Activated naive CD8-positive, alpha-beta T cell treated with anti-CD3 and anti-CD28 coated beads for 36 hours (primary cell): Measurements from ENCODE around the gene RTBDN. TPM values are rescaled to one million over a fixed set of nuclear protein-coding genes. Genes with fewer than 3 reads are reported as not detected.
"Not testable (repeated sequence)": the region's sequence is repeated elsewhere in the genome, so short reads cannot be mapped to it uniquely, and the experiment has no call there.

Experiments
- DNase-seq: peaks from one replicate; pipeline ENCODE4 v3.0.0; 2021
- H3K27ac Mint-ChIP-seq: one replicate; pipeline ENCODE4 v1.8.0; 2022; ENCODE audit warnings: mild to moderate bottlenecking, moderate library complexity, mixed read lengths
- H3K27me3 Mint-ChIP-seq: one replicate; pipeline ENCODE4 v1.8.0; 2022; ENCODE audit warnings: mild to moderate bottlenecking, mixed read lengths
- H3K36me3 Mint-ChIP-seq: one replicate; pipeline ENCODE4 v1.8.0; 2021; ENCODE audit warnings: mild to moderate bottlenecking, mixed read lengths
- H3K4me1 Mint-ChIP-seq: one replicate; pipeline ENCODE4 v1.8.0; 2021; ENCODE audit warnings: mixed read lengths
- H3K4me3 Mint-ChIP-seq: one replicate; pipeline ENCODE4 v1.8.0; 2022; ENCODE audit warnings: mild to moderate bottlenecking, moderate library complexity, mixed read lengths
- H3K9me3 Mint-ChIP-seq: one replicate; pipeline ENCODE4 v1.8.0; 2022; ENCODE audit warnings: mixed read lengths
- total RNA-seq, 2 experiments: library from RNA; stranded (reverse); gene quantifications; one replicate each; pipeline ENCODE4 v1.2.3, GENCODE V29; 2021

Gene RTBDN
- total RNA-seq, 2 experiments from 2014 or later, result not detected

DNA sequence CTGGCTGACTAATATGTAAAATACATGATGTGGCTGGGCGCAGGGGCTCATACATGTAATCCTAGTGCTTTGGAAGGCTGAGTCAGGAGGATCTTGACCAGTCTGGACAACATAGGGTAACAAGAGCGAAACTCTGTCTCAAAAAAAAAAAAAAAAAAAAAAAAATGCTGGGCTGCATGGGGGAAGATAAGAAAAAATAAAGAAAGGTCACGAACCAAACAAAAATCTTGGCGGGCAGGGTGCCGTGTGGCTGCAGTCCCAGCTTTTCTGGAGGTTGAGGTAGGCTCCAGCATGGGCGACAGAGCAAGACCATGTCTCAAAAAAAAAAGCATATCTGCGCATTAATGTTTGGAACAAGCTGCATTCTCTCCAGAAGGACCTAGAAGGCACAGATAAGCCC, 19.3 kb downstream of the RTBDN start:
- Mint-ChIP-seq H3K4me1 (no peaks in the 10 kb centered on the region), H3K9me3 (no peaks in the 10 kb centered on the region), H3K27me3 (no peaks in the 10 kb centered on the region), H3K36me3 (peaks cover 11% of the 10 kb centered on the region), H3K4me3 (no peak overlapping the region), H3K27ac (no peak overlapping the region)
- no peak for DNase-seq

DNA sequence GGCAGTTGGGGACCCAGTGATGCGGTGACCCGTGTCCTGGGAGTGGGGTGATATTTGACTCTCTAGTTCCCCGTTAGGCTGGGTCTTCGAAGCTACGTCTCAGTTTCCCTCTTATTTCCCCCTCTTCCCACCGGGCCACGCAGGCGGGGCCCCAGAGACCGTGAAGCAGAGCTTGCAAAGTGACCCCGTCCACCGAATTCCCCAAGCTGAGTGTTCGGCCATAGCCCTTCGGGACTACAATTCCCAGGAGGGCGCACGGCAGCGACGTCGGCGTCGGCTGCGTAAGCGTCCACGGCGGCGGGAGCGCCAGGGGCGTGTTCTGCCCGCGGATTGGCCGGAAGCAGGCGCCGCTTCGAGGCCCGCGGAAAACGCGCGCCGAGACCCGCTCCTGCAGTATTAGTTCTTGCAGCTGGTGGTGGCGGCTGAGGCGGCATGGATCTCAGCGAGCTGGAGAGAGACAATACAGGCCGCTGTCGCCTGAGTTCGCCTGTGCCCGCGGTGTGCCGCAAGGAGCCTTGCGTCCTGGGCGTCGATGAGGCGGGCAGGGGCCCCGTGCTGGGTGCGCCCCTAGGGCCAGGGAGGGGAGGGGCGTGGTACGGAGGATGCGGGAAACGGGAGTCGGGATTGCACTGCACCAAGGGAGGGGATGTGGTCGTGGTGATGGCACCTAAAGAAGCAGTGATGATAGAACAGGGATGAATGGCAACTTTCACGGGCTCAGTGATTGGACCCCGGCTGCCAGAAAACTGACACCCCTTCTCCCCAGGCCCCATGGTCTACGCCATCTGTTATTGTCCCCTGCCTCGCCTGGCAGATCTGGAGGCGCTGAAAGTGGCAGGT, 27.9 kb downstream of the RTBDN start, which contains the start of gene RNASEH2A:
TSS of gene RNASEH2A (plus strand) at position 343 of the 840 bp plus-strand sequence. CDS start at position 433, 90 bp downstream.
- Mint-ChIP-seq H3K27ac (peak within 1 kb of the TSS; percentile 87), H3K4me3 (peak within 1 kb of the TSS; percentile 94), H3K4me1 (peaks cover 11% of the 10 kb centered on the region), H3K27me3 (no peaks in the 10 kb centered on the region), H3K9me3 (no peaks in the 10 kb centered on the region), H3K36me3 (peaks cover 11% of the 10 kb centered on the region)
- peak; percentile 92 for DNase-seq

DNA sequence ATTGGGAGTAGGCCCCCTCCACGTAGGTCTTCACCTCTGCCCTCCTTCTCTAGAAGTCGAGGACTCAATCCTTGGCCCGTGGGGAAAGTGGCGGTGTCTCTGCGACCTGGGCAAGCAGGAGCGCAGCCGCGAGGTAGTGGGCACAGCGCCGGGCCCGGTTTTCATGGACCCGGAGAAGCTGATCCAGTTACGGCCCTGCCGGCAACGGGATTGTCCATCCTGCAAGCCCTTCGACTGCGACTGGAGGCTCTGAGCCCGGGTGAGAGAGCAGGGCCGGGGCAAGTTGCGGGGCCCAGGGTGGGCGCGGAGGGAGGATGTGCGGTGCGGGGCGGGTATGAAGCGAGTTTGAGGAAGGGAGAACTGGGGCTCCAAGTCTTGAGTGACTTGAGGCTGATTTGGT, 30.3 kb downstream of the RTBDN start:
- no peak overlapping the region for H3K4me3 Mint-ChIP-seq
- H3K27ac Mint-ChIP-seq, result no peak overlapping the region
- no peaks in the 10 kb centered on the region for H3K9me3 Mint-ChIP-seq
- peaks cover 18% of the 10 kb centered on the region for H3K4me1 Mint-ChIP-seq
- no peak for DNase-seq
- peaks cover 19% of the 10 kb centered on the region for H3K36me3 Mint-ChIP-seq
- H3K27me3 Mint-ChIP-seq, result no peaks in the 10 kb centered on the region

DNA sequence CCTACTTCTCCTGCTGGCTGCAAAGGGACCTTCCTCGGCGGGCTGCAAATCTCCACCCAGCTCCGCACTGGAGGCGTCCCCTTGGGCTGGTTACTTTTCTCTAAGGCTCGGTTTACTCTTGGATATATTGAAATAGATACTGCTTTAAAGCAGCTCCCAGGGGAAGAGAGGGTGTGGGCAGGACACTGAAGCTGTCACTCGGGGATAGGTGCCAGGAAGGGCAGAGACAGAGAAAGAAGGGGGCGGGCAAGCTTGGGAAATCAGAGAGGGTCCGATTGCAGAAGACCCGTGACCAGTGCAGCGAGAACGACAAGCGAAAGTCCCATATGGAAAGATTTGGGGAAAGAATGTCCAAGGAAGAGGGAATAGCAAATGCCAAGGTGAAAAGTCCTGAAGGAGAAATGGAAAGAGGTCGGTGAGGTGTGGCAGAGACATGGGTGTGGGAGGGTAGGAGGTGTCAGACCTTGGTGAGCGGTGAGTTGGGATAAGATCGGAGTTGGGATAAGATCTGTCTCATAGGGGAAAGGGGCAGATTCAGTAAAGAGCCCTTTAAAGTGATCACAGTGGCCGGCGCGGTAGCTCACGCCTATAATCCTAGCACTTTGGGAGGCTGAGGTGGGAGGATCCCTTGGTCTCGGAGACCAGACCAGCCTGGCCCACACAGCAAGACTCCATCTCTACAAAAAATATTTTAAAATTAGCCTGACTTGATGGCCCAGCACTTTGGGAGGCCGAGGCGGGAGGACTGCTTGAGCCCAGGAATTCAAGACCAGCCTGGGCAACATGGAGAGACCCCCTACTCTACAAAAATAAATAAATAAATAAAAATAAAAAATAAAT, 31.9 kb downstream of the RTBDN start:
- no peaks in the 10 kb centered on the region for H3K9me3 Mint-ChIP-seq
- peak overlapping the region; percentile 91 for H3K4me3 Mint-ChIP-seq
- H3K36me3 Mint-ChIP-seq, result peaks cover 14% of the 10 kb centered on the region
- H3K27ac Mint-ChIP-seq, result no peak overlapping the region
- no peak for DNase-seq
- H3K27me3 Mint-ChIP-seq, result no peaks in the 10 kb centered on the region
- peaks cover 18% of the 10 kb centered on the region for H3K4me1 Mint-ChIP-seq

DNA sequence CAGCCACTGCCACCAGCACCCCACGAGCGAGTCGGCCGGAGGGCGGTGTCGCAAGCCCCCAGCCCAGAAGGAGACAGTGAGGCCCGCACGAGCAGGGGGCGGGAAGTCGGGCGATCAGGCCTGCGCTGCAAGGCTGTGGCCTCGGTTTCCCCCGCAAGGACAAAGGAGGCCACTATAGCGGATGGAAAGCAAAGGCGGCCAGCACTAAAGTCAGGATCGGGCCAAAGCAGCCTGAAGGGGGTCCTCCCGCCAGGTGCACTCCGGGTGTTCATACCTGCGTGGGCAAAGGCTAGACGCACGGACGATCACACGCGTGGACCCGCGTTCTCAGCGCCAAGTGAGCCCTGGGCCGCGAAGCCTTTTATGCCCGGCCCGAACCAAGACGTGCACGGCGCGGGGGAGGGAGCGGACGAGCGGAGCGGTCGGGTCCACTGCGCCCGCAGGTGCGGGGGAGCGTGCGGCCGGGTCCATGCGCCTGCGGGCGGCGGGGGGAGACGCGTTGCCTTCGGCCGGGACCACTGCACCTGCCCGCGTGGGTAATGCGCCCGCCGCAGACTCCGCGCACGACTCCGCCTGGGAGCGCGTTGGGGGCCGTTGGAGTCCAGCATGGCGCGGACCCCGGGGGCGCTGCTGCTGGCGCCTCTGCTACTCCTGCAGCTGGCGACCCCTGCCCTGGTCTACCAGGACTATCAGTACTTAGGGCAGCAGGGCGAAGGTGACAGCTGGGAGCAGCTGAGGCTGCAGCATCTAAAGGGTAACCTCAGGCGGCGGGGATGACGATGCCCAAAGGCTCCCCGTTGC, 32.7 kb downstream of the RTBDN start, which contains the start of the genes PRDX2 and THSD8:
TSS of gene PRDX2 (minus strand) at position 335 of the 801 bp plus-strand sequence. CDS start 539 bp downstream, outside the sequence.
TSS of gene THSD8 (plus strand) at position 604 of the 801 bp plus-strand sequence. CDS start at position 607, 3 bp downstream.
- H3K4me3 Mint-ChIP-seq, result peak within 1 kb of the TSS; percentile 91
- H3K9me3 Mint-ChIP-seq, result no peaks in the 10 kb centered on the region
- peaks cover 14% of the 10 kb centered on the region for H3K36me3 Mint-ChIP-seq
- H3K27me3 Mint-ChIP-seq, result no peaks in the 10 kb centered on the region
- peaks cover 18% of the 10 kb centered on the region for H3K4me1 Mint-ChIP-seq
- H3K27ac Mint-ChIP-seq, result peak within 1 kb of the TSS; percentile 83
- peak; percentile 81 for DNase-seq

DNA sequence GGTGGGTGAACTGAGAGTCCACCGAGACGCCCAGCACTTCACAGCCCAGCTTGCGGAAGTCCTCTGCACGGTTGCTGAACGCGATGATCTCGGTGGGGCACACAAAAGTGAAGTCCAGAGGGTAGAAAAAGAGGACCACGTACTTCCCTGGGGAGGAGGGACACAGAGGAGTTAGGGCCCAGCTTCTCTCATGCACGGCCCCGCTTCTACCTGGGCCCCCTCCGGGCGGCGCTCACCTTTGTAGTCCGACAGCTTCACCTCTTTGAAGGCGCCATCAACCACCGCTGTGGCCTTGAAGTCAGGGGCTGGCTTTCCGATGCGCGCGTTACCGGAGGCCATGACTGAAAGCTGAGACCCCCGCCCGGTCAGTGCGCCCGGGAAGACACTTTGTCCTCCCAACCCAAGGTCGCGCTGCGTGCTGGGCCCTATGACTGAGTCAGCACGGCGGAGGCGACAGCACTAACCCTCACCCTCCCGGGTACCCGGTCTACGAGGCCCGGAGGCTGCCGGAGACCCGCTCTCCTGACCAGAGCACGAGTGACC, 33.4 kb downstream of the RTBDN start:
- Mint-ChIP-seq H3K4me1 (peaks cover 22% of the 10 kb centered on the region), H3K4me3 (peak overlapping the region; percentile 91), H3K27ac (peak overlapping the region; percentile 83), H3K27me3 (no peaks in the 10 kb centered on the region), H3K9me3 (no peaks in the 10 kb centered on the region), H3K36me3 (peaks cover 11% of the 10 kb centered on the region)
- peak; percentile 41 for DNase-seq

DNA sequence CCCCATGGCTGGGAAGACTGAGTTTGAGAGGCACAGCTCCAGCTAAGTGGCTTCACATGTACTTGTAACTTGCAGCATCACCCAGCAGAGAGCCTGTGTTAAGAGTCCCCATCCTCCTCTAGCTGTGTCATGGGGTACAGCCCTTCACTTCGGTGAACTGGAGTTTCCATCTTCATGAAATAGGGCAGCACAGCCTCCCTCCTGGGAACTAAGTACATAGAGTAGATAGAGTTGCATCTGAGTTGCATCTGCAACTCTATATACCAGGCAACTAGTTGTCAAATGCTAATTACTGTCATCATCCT, 34.0 kb downstream of the RTBDN start:
- Mint-ChIP-seq H3K27me3 (no peaks in the 10 kb centered on the region), H3K9me3 (no peaks in the 10 kb centered on the region), H3K27ac (no peak overlapping the region), H3K36me3 (peaks cover 11% of the 10 kb centered on the region), H3K4me3 (peak overlapping the region; percentile 91), H3K4me1 (peaks cover 25% of the 10 kb centered on the region)
- DNase-seq, result no peak

DNA sequence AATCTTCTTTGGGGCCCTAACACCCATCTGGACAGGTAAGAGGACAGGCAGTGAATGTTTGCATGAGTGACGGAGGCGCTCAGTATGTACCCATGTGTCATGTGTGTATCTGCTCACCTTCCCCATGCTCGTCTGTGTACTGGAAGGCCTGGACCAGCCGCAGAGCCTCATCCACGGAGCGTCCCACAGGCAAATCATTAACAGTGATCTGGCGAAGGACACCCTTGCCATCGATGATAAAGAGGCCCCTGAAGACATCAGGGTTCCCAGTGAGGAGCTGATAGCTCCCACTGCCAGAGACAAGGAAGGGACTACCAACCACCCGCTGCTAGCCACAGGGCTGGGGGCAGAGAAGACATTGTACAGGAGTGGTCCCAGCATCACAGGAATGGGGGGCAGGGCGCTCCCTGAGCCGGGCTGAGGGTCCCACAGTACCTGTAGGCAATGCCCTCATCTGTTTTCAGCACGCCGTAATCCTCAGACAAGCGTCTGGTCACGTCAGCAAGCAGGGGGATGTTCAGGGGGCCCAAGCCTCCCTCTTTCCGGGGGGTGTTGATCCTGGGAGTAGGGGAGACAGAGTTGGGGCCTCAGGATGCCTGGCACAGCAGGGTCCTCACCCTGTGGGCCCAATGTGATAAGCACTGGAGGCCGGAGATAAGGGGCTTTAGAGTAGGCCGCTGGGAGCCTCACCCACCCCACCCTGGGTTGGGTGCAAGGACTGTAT, 34.5 kb downstream of the RTBDN start:
- Mint-ChIP-seq H3K36me3 (peaks cover 11% of the 10 kb centered on the region), H3K4me1 (peaks cover 27% of the 10 kb centered on the region)

DNA sequence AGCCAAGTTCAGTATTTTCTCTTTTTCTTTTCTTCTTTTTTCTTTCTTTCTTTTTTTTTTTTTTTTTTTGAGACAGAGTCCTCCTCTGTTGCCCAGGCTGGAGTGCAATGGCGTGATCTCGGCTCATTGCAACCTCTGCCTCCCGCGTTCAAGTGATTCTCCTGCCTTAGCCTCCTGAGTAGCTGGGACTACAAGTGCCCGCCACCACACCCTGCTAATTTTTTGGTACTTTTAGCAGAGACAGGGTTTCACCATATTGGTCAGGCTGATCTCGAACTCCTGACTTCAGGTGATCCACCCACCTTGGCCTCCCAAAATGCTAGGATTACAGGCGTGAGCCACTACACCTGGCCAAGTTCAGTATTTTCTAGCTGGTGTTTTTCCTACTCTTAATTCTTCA, 36.8 kb downstream of the RTBDN start:
- not testable (repeated sequence) for DNase-seq, H3K9me3 Mint-ChIP-seq, H3K27ac Mint-ChIP-seq, H3K4me3 Mint-ChIP-seq, H3K27me3 Mint-ChIP-seq
- H3K4me1 Mint-ChIP-seq, result peaks cover 35% of the 10 kb centered on the region
- peaks cover 24% of the 10 kb centered on the region for H3K36me3 Mint-ChIP-seq

More for the DNA sequence above, 34.5 kb downstream of the RTBDN start:
- Mint-ChIP-seq H3K27ac (no peak overlapping the region), H3K27me3 (no peaks in the 10 kb centered on the region), H3K4me3 (peak overlapping the region; percentile 91), H3K9me3 (no peaks in the 10 kb centered on the region)
- DNase-seq, result no peak

DNA sequence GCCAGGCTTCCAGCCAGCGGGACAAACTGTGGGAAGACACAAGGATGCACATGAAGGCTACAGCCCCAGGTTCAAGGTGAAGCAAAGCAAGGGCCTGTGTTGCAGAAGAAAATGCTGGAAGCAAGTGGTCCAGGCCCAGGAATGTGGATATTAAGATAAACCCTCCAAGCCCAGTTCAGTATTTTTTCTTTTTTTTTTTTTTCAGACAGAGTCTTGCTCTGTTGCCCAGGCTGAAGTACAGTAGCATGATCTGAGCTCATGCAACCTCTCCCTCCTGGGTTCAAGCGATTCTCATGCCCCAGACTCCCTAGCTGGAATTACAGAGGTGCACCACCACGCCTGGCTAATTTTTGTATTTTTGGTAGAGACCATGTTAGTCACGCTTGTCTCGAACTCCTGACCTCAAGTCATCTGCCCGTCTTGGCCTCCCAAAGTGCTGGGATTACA, 37.2 kb downstream of the RTBDN start:
- Mint-ChIP-seq H3K4me1 (peaks cover 31% of the 10 kb centered on the region), H3K27me3 (no peaks in the 10 kb centered on the region), H3K9me3 (no peaks in the 10 kb centered on the region), H3K27ac (no peak overlapping the region), H3K4me3 (no peak overlapping the region), H3K36me3 (peaks cover 27% of the 10 kb centered on the region)
- DNase-seq, result no peak

DNA sequence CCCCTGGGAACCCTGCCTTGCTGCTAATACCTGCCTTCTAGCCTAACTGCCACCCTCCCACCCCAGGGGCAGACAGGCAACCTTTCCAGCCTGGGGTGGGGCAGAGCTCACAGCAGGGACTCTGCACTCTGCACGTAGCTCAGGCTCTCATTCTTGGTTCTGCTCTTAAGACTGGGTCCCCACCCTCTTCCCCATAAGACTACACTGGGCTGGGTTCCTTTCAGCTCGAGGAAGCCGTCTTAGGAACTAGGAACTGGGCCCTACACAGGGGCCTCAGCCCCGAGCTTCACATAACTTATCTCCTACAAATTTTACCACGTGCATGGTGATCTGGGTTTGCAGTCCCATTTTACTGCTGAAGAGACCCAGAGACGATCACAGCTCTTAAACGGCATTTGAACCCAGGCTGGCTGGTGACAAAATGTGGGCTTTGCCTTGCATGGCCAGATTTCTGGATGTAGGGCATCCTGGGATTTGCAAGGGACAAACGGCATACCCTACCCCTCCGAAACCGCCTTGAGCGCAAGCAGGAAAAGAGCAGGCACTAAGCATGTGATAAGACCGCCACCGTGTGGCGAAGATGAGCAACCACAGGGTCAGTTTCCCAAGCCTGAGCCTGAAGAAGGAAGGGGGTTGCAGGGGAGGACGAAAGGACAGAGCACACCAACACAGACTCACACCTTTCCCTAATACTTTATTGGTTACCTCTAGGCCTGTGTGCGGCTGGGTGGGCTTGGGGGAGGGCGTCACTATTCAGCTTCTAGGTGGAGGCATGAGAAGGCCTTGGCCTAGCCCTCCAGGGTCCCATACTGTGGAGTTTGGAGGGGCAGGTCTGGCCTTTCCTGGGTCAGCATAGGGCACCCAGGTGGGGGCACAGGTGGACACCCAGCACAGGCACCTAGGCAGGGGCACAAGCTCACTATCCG, 38.0 kb downstream of the RTBDN start:
- H3K4me3 Mint-ChIP-seq, result peak overlapping the region; percentile 74
- H3K27ac Mint-ChIP-seq, result peak overlapping the region; percentile 87
- DNase-seq, result peak; percentile 71
- H3K9me3 Mint-ChIP-seq, result no peaks in the 10 kb centered on the region
- H3K27me3 Mint-ChIP-seq, result no peaks in the 10 kb centered on the region
- peaks cover 31% of the 10 kb centered on the region for H3K36me3 Mint-ChIP-seq
- peaks cover 30% of the 10 kb centered on the region for H3K4me1 Mint-ChIP-seq

DNA sequence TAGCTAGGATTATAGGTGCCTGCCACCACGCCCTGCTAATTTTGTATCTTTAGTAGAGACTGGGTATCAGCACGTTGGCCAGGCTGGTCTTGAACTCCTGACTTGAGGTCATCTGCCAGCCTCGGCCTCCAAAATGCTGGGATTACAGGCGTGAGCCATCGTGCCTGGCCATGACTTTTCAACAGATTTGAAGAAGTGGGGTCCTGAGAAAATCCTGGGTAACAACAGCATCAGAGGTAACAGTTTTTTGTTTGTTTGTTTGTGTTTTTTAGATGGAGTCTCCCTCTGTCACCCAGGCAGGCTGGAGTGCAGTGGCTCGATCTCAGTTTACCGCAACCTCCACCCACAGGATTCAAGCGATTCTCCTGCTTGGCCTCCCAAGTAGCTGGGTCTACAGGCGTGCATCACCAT, 39.4 kb downstream of the RTBDN start:
- DNase-seq, result no peak
- Mint-ChIP-seq H3K4me3 (peak overlapping the region; percentile 80), H3K27ac (peak overlapping the region; percentile 94), H3K9me3 (no peaks in the 10 kb centered on the region), H3K36me3 (peaks cover 23% of the 10 kb centered on the region), H3K27me3 (no peaks in the 10 kb centered on the region), H3K4me1 (peaks cover 34% of the 10 kb centered on the region)
